MM.1S (cell line): ENCODE results near the gene CCIN.

Experiments
- DNase-seq: peaks from one replicate; pipeline ENCODE4 v3.0.0-alpha.2; 2015
- H2AFZ ChIP-seq: fragments of 300-600 bp; sonication (generic); 2 replicates; pipeline ENCODE4 v1.6.0; 2016; ENCODE audit warnings: antibody characterized with exemption, low read length
- H3F3A ChIP-seq: fragments of 300-600 bp; sonication (generic); 2 replicates; pipeline ENCODE4 v1.6.1; 2016; ENCODE audit warnings: mild to moderate bottlenecking, antibody characterized with exemption, low read length, moderate library complexity, mixed read lengths; ENCODE audit not compliant: insufficient read depth
- H3K27ac ChIP-seq: fragments of 300-600 bp; sonication (generic); 2 replicates; pipeline ENCODE4 v1.5.1; 2016; ENCODE audit warnings: mild to moderate bottlenecking, low read length
- H3K27me3 ChIP-seq: fragments of 300-600 bp; sonication (generic); replicated peaks from 2 replicates; pipeline ENCODE4 v1.6.0; 2016; ENCODE audit warnings: low read length; ENCODE audit not compliant: insufficient read depth
- H3K36me3 ChIP-seq: fragments of 300-600 bp; sonication (generic); replicated peaks from 2 replicates; pipeline ENCODE4 v1.6.1; 2016; ENCODE audit warnings: mild to moderate bottlenecking, low read length, mixed read lengths; ENCODE audit not compliant: insufficient read depth
- H3K4me1 ChIP-seq: fragments of 300-600 bp; sonication (generic); 2 replicates; pipeline ENCODE4 v1.6.1; 2016; ENCODE audit warnings: low read length, mixed read lengths
- H3K4me2 ChIP-seq: fragments of 300-600 bp; sonication (generic); 2 replicates; pipeline ENCODE4 v1.6.0; 2016; ENCODE audit warnings: low read depth, low read length
- H3K4me3 ChIP-seq: fragments of 300-600 bp; sonication (generic); 2 replicates; pipeline ENCODE4 v1.5.1; 2016; ENCODE audit warnings: low read length, mixed read lengths
- H3K79me2 ChIP-seq: fragments of 300-600 bp; sonication (generic); 2 replicates; pipeline ENCODE4 v1.6.1; 2016; ENCODE audit warnings: mixed run types, low read length, mixed read lengths
- H3K9ac ChIP-seq: fragments of 300-600 bp; sonication (generic); 2 replicates; pipeline ENCODE4 v1.6.1; 2016; ENCODE audit warnings: low read length, mixed read lengths
- H3K9me2 ChIP-seq: fragments of 300-600 bp; sonication (generic); replicated peaks from 2 replicates; pipeline ENCODE4 v1.6.1; 2016; ENCODE audit warnings: mild to moderate bottlenecking, low read length, mixed read lengths; ENCODE audit not compliant: insufficient read depth
- H3K9me3 ChIP-seq: fragments of 300-600 bp; sonication (generic); replicated peaks from 2 replicates; pipeline ENCODE4 v1.6.1; 2016; ENCODE audit warnings: mild to moderate bottlenecking, low read length, mixed read lengths; ENCODE audit not compliant: insufficient read depth
- H4K20me1 ChIP-seq: fragments of 300-600 bp; sonication (generic); 2 replicates; pipeline ENCODE4 v1.6.1; 2016; ENCODE audit warnings: mild to moderate bottlenecking, low read length, moderate library complexity, mixed read lengths; ENCODE audit not compliant: insufficient read depth
- CTCF ChIP-seq: fragments of 300-600 bp; sonication (generic); IDR thresholded peaks from 2 replicates; pipeline ENCODE4 v1.5.1; 2016; ENCODE audit warnings: antibody characterized with exemption, low read length, mixed read lengths
- EZH2 ChIP-seq: fragments of 300-600 bp; sonication (generic); optimal IDR thresholded peaks from 2 replicates; pipeline ENCODE3; 2017; ENCODE audit warnings: low read depth, mild to moderate bottlenecking, antibody characterized with exemption, low read length, mixed read lengths
- EZH2phosphoT487 ChIP-seq: fragments of 300-600 bp; sonication (generic); IDR thresholded peaks from 2 replicates; pipeline ENCODE4 v1.6.1; 2018; ENCODE audit warnings: antibody characterized with exemption, low read length

Gene CCIN

GRCh38 chr9:36218411-36218901, 49.3 kb downstream of the CCIN start:
- Histone ChIP-seq H2AFZ (no peak overlapping the region), H3K9ac (no peak overlapping the region), H3K27ac (no peak overlapping the region), H3K4me2 (no peak overlapping the region), H4K20me1 (no peaks in the 10 kb centered on the region), H3K27me3 (no peaks in the 10 kb centered on the region), H3K36me3 (peaks cover 5% of the 10 kb centered on the region), H3K79me2 (peaks cover 7% of the 10 kb centered on the region; the same call in 1 of the 2 replicates), H3K9me2 (no peaks in the 10 kb centered on the region), H3K4me1 (no peaks in the 10 kb centered on the region), H3F3A (no peaks in the 10 kb centered on the region), H3K9me3 (no peaks in the 10 kb centered on the region), H3K4me3 (no peak overlapping the region)
- DNase-seq = no peak
- TF ChIP-seq EZH2 (no peak), CTCF (no peak), EZH2phosphoT487 (no peak)
